Posterior vena cava (tissue), 2 donors: ENCODE data around the gene ZNF536. TPM values are rescaled to one million over a fixed set of nuclear protein-coding genes. Genes with fewer than 3 reads are reported as not detected.

Experiments used
- DNase-seq: peaks from one replicate; pipeline ENCODE4 v3.0.0-alpha.2; 2020; ENCODE audit warnings: low spot score
- intact Hi-C, 2 donors: fragments of 100-400 bp; cut with DNase I; formaldehyde crosslinking; loops; one replicate each; pipeline versions ENCODE4 v1.14.1 to v1.14.2; 2022 to 2023
- total RNA-seq, 2 donors: library from RNA; stranded (reverse); fragmentation: NEBNext Ultra II Directional; extraction: Animal tissue kit (Norgen Biotek cat#: 25700); gene quantifications; one replicate each; pipeline ENCODE4 v1.2.1, GENCODE V29; 2021
- donor health status: DM: yes; HTN: yes; CAD: no.
- donor health status: DM: yes; HTN: yes; CAD: no.

ZNF536 gene
- total RNA-seq, 2 donors from 2014 or later: 2.8 to 3.6 TPM

- DNase-seq: no peak
Observed at GRCh38 chr19:30564551-30565011, 192.4 kb downstream of the ZNF536 start.

GRCh38 chr19:30565636-30566035 is 193.5 kb downstream of the ZNF536 start:
- DNase-seq: no peak
- intact Hi-C loops: no loop called here

More at GRCh38 chr19:30564551-30565011, 192.4 kb downstream of the ZNF536 start:
- intact Hi-C loops: no loop called here

- intact Hi-C loops: no loop called here
- DNase-seq: no peak
Observed at GRCh38 chr19:30566681-30567420, 194.7 kb downstream of the ZNF536 start.

- no peak for DNase-seq
- intact Hi-C loops: no loop called here
Observed at GRCh38 chr19:30567536-30568232, 195.5 kb downstream of the ZNF536 start.

GRCh38 chr19:30570194-30570593 is 198.0 kb downstream of the ZNF536 start:
- intact Hi-C loops: no loop called here
- no peak for DNase-seq

GRCh38 chr19:30577551-30578105 is 205.4 kb downstream of the ZNF536 start:
- DNase-seq: peak; percentile 36
- intact Hi-C loops: loop anchor here in 1 of 2 donors (1.0 kb wide), 1 partner anchor 30 kb away; no protein-coding TSS in a partner anchor

GRCh38 chr19:30579419-30579818 is 207.2 kb downstream of the ZNF536 start:
- intact Hi-C loops: no loop called here
- peak; percentile 52 for DNase-seq

- intact Hi-C loops: no loop called here
- peak; percentile 35 for DNase-seq
Observed at GRCh38 chr19:30580673-30581072, 208.5 kb downstream of the ZNF536 start.

- intact Hi-C loops: no loop called here
- DNase-seq: no peak
Observed at GRCh38 chr19:30584090-30584489, 211.9 kb downstream of the ZNF536 start.

- intact Hi-C loops: no loop called here
- DNase-seq: peak; percentile 36
Observed at GRCh38 chr19:30587869-30588268, 215.7 kb downstream of the ZNF536 start.

GRCh38 chr19:30590596-30591229 is 218.5 kb downstream of the ZNF536 start:
- DNase-seq: no peak
- intact Hi-C loops: no loop called here

GRCh38 chr19:30593356-30593755 is 221.2 kb downstream of the ZNF536 start:
- DNase-seq: no peak
- intact Hi-C loops: no loop called here

- intact Hi-C loops: no loop called here
- no peak for DNase-seq
Observed at GRCh38 chr19:30593975-30594745, 222.0 kb downstream of the ZNF536 start.

GRCh38 chr19:30596268-30596667 is 224.1 kb downstream of the ZNF536 start:
- intact Hi-C loops: no loop called here
- DNase-seq: no peak

- intact Hi-C loops: no loop called here
- no peak for DNase-seq
Observed at GRCh38 chr19:30596813-30597399, 224.7 kb downstream of the ZNF536 start.

GRCh38 chr19:30598688-30599087 is 226.5 kb downstream of the ZNF536 start:
- intact Hi-C loops: no loop called here
- DNase-seq: no peak

- no peak for DNase-seq
- intact Hi-C loops: no loop called here
Observed at GRCh38 chr19:30602661-30603350, 230.6 kb downstream of the ZNF536 start.

- DNase-seq: no peak
- intact Hi-C loops: no loop called here
Observed at GRCh38 chr19:30604657-30605056, 232.5 kb downstream of the ZNF536 start.
